Uterus (tissue), 4 donors: ENCODE data around the gene TSEN15. TPM values are rescaled to one million over a fixed set of nuclear protein-coding genes. Genes with fewer than 3 reads are reported as not detected.

Source experiments
- DNase-seq, 2 donors: peaks; one replicate each; pipeline ENCODE4 v3.0.0-alpha.2; 2019 to 2020
- H3K27ac ChIP-seq, 2 donors: fragments of 200-600 bp; sonication (generic); 1 replicate in 1 of 2; 2 replicates in 1 of 2; pipeline ENCODE4 v1.5.1; 2016 to 2018
- H3K27me3 ChIP-seq, 2 donors: fragments of 200-600 bp; sonication (generic); one replicate each; pipeline ENCODE4 v1.5.1; 2018 to 2019; ENCODE audit warnings: control low read depth in 1 of 2
- H3K36me3 ChIP-seq, 2 donors: fragments of 200-600 bp; sonication (generic); one replicate each; pipeline ENCODE4 v1.5.1; 2019; ENCODE audit warnings: control low read depth in 1 of 2
- H3K4me1 ChIP-seq, 2 donors: fragments of 200-600 bp; sonication (generic); one replicate each; pipeline ENCODE4 v1.5.1; 2018 to 2019; ENCODE audit warnings: control low read depth in 1 of 2
- H3K4me3 ChIP-seq, 2 donors: fragments of 200-600 bp; sonication (generic); 1 replicate in 1 of 2; 2 replicates in 1 of 2; pipeline ENCODE4 v1.5.1; 2018 to 2019; ENCODE audit warnings: mild to moderate bottlenecking in 1 of 2
- H3K9me3 ChIP-seq, 2 donors: fragments of 200-600 bp; sonication (generic); one replicate each; pipeline ENCODE4 v1.5.1; 2019; ENCODE audit warnings: control low read depth in 1 of 2
- CTCF ChIP-seq, 4 experiments: fragments of 200-600 bp in 2 of 4; fragments of 450-650 bp in 2 of 4; sonication (generic) in 2 of 4; IDR thresholded peaks; one replicate each; pipeline ENCODE4 v1.5.1; 2016 to 2019; ENCODE audit warnings: antibody characterized with exemption in 4 of 4, mild to moderate bottlenecking in 2 of 4, moderate library complexity in 1 of 4
- POLR2A ChIP-seq, 2 donors: fragments of 450-650 bp; IDR thresholded peaks; one replicate each; pipeline ENCODE4 v1.6.1; 2016; ENCODE audit warnings: antibody characterized with exemption in 2 of 2, mild to moderate bottlenecking in 1 of 2, moderate library complexity in 1 of 2
- intact Hi-C: fragments of 100-400 bp; cut with DNase I; formaldehyde crosslinking; loops from one replicate; pipeline ENCODE4 v1.15.1; 2023; ENCODE audit warnings: low total_unique reads
- total RNA-seq, 4 donors: library from RNA; depleted of rRNA in 3 of 4; stranded (reverse); fragments of >200 nt in 3 of 4; gene quantifications; one replicate each; pipeline versions ENCODE4 v1.1.0 to v1.2.4, GENCODE V29; 2014 to 2023
- donor health status: DM: yes; HTN: yes; CAD: no.

The TSEN15 gene
- total RNA-seq, 4 donors from 2014 or later: 7.9 to 69.3 (median 29.2) TPM

GRCh38 chr1:184048561-184049240, 2.8 kb upstream of the TSEN15 start:
- no peak for DNase-seq
- H3K27ac ChIP-seq: no peak overlapping the region
- no peaks in the 10 kb centered on the region for H3K9me3 ChIP-seq
- TF ChIP-seq POLR2A (IDR thresholded peaks at IDR 0.05) (no peak), CTCF (IDR thresholded peaks at IDR 0.05) (no peak)
- H3K36me3 ChIP-seq: no peaks in the 10 kb centered on the region
- no peaks in the 10 kb centered on the region for H3K27me3 ChIP-seq
- intact Hi-C loops: no loop called here
- peaks cover 0 to 4% of the 10 kb centered on the region in 2 donors for H3K4me1 ChIP-seq
- no peak overlapping the region for H3K4me3 ChIP-seq

- TF ChIP-seq POLR2A (IDR thresholded peaks at IDR 0.05) (no peak), CTCF (IDR thresholded peaks at IDR 0.05) (no peak)
- H3K27ac ChIP-seq: no peak overlapping the region
- H3K4me3 ChIP-seq: no peak overlapping the region
- no peaks in the 10 kb centered on the region for H3K36me3 ChIP-seq
- DNase-seq: no peak
- no peaks in the 10 kb centered on the region for H3K9me3 ChIP-seq
- no peaks in the 10 kb centered on the region for H3K27me3 ChIP-seq
- intact Hi-C loops: no loop called here
- peaks cover 0 to 4% of the 10 kb centered on the region in 2 donors for H3K4me1 ChIP-seq
Measured at GRCh38 chr1:184049291-184049690, 2.2 kb upstream of the TSEN15 start.

- Histone ChIP-seq H3K36me3 (no peaks in the 10 kb centered on the region), H3K9me3 (no peaks in the 10 kb centered on the region), H3K4me1 (peaks cover 0 to 4% of the 10 kb centered on the region in 2 donors), H3K27me3 (no peaks in the 10 kb centered on the region), H3K27ac (no peak overlapping the region), H3K4me3 (no peak overlapping the region)
- TF ChIP-seq CTCF (IDR thresholded peaks at IDR 0.05) (no peak), POLR2A (IDR thresholded peaks at IDR 0.05) (no peak)
- intact Hi-C loops: no loop called here
- no peak for DNase-seq
Measured at GRCh38 chr1:184049836-184050468, 1.6 kb upstream of the TSEN15 start.

GRCh38 chr1:184050636-184051035, 894 bp upstream of the TSEN15 start:
- peak overlapping the region; percentile 74 to 88 for H3K4me3 ChIP-seq
- peaks cover 0 to 4% of the 10 kb centered on the region in 2 donors for H3K4me1 ChIP-seq
- no peak for DNase-seq
- no peak for TF ChIP-seq POLR2A (IDR thresholded peaks at IDR 0.05)
- TF ChIP-seq CTCF (IDR thresholded peaks at IDR 0.05): no peak
- intact Hi-C loops: no loop called here
- no peaks in the 10 kb centered on the region for H3K27me3 ChIP-seq
- no peaks in the 10 kb centered on the region for H3K36me3 ChIP-seq
- H3K27ac ChIP-seq: peak overlapping the region; percentile 85
- H3K9me3 ChIP-seq: no peaks in the 10 kb centered on the region

GRCh38 chr1:184051138-184051484, 419 bp upstream of the TSEN15 start:
- intact Hi-C loops: no loop called here
- H3K9me3 ChIP-seq: no peaks in the 10 kb centered on the region
- peaks cover 0 to 4% of the 10 kb centered on the region in 2 donors for H3K4me1 ChIP-seq
- H3K27me3 ChIP-seq: no peaks in the 10 kb centered on the region
- H3K27ac ChIP-seq: peak overlapping the region; percentile 85
- DNase-seq: no peak
- H3K36me3 ChIP-seq: no peaks in the 10 kb centered on the region
- no peak for TF ChIP-seq CTCF (IDR thresholded peaks at IDR 0.05)
- peak overlapping the region; percentile 74 to 88 for H3K4me3 ChIP-seq
